Endothelial cell (in vitro differentiated cells): ENCODE measurements around the gene FXYD6. TPM values are rescaled to one million over a fixed set of nuclear protein-coding genes. Genes with fewer than 3 reads are reported as not detected.

Source experiments
- DNase-seq: peaks from one replicate; pipeline ENCODE4 v3.0.0; 2021; ENCODE audit warnings: low spot score
- H3K27ac Mint-ChIP-seq: one replicate; pipeline ENCODE4 v1.8.0; 2021; ENCODE audit warnings: mixed read lengths, inconsistent platforms; ENCODE audit not compliant: unreplicated experiment
- H3K27me3 Mint-ChIP-seq: one replicate; pipeline ENCODE4 v1.8.0; 2021; ENCODE audit warnings: mild to moderate bottlenecking, moderate library complexity, mixed read lengths, inconsistent platforms; ENCODE audit not compliant: unreplicated experiment
- H3K36me3 Mint-ChIP-seq: one replicate; pipeline ENCODE4 v1.8.0; 2021; ENCODE audit warnings: mild to moderate bottlenecking, low read depth, mixed read lengths, inconsistent platforms; ENCODE audit not compliant: unreplicated experiment
- H3K4me1 Mint-ChIP-seq: one replicate; pipeline ENCODE4 v1.8.0; 2021; ENCODE audit warnings: mild to moderate bottlenecking, mixed read lengths, inconsistent platforms; ENCODE audit not compliant: unreplicated experiment
- H3K4me3 Mint-ChIP-seq: one replicate; pipeline ENCODE4 v1.8.0; 2021; ENCODE audit warnings: mild to moderate bottlenecking, mixed read lengths, inconsistent platforms; ENCODE audit not compliant: unreplicated experiment
- H3K9me3 Mint-ChIP-seq: one replicate; pipeline ENCODE4 v1.8.0; 2021; ENCODE audit warnings: mixed read lengths, inconsistent platforms; ENCODE audit not compliant: unreplicated experiment
- total RNA-seq: library from RNA; stranded (reverse); fragmentation: NEBNext Ultra II Directional; extraction: Animal tissue kit (Norgen Biotek cat#: 25700); gene quantifications from one replicate; pipeline ENCODE4 v1.2.1, GENCODE V29; 2021; ENCODE audit not compliant: unreplicated experiment
- TF ChIP-seq, protein P1 (sequence below): fragments of 200-600 bp; sonication (generic); IDR thresholded peaks from one replicate; pipeline ENCODE4 v1.5.0; 2021; ENCODE audit warnings: antibody characterized with exemption; ENCODE audit not compliant: unreplicated experiment

FXYD6 gene
- total RNA-seq, 1 donor from 2014 or later: 18.1 TPM

- peaks cover 7% of the 10 kb centered on the region for H3K27me3 Mint-ChIP-seq
- peaks cover 3% of the 10 kb centered on the region for H3K4me1 Mint-ChIP-seq
- H3K36me3 Mint-ChIP-seq: peaks cover 4% of the 10 kb centered on the region
- peak; percentile 78 for DNase-seq
- TF ChIP-seq, protein P1, sequence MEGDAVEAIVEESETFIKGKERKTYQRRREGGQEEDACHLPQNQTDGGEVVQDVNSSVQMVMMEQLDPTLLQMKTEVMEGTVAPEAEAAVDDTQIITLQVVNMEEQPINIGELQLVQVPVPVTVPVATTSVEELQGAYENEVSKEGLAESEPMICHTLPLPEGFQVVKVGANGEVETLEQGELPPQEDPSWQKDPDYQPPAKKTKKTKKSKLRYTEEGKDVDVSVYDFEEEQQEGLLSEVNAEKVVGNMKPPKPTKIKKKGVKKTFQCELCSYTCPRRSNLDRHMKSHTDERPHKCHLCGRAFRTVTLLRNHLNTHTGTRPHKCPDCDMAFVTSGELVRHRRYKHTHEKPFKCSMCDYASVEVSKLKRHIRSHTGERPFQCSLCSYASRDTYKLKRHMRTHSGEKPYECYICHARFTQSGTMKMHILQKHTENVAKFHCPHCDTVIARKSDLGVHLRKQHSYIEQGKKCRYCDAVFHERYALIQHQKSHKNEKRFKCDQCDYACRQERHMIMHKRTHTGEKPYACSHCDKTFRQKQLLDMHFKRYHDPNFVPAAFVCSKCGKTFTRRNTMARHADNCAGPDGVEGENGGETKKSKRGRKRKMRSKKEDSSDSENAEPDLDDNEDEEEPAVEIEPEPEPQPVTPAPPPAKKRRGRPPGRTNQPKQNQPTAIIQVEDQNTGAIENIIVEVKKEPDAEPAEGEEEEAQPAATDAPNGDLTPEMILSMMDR: no peak
- H3K27ac Mint-ChIP-seq: peak overlapping the region; percentile 3
- no peaks in the 10 kb centered on the region for H3K9me3 Mint-ChIP-seq
- no peak overlapping the region for H3K4me3 Mint-ChIP-seq
Measured at GRCh38 chr11:117809236-117810055, 67.0 kb downstream of the FXYD6 start.

GRCh38 chr11:117808784-117809183 is 67.7 kb downstream of the FXYD6 start:
- Mint-ChIP-seq H3K27ac (no peak overlapping the region), H3K36me3 (peaks cover 4% of the 10 kb centered on the region), H3K27me3 (peaks cover 7% of the 10 kb centered on the region), H3K9me3 (no peaks in the 10 kb centered on the region), H3K4me1 (peaks cover 3% of the 10 kb centered on the region), H3K4me3 (no peak overlapping the region)
- TF ChIP-seq, protein P1: no peak
- DNase-seq: no peak

GRCh38 chr11:117807482-117808327 is 68.8 kb downstream of the FXYD6 start:
- DNase-seq: peak; percentile 73
- TF ChIP-seq, protein P1: peak; percentile 94
- no peak overlapping the region for H3K27ac Mint-ChIP-seq
- H3K36me3 Mint-ChIP-seq: peaks cover 4% of the 10 kb centered on the region
- peaks cover 7% of the 10 kb centered on the region for H3K27me3 Mint-ChIP-seq
- peaks cover 3% of the 10 kb centered on the region for H3K4me1 Mint-ChIP-seq
- H3K4me3 Mint-ChIP-seq: no peak overlapping the region
- no peaks in the 10 kb centered on the region for H3K9me3 Mint-ChIP-seq

GRCh38 chr11:117806846-117807245 is 69.6 kb downstream of the FXYD6 start:
- peaks cover 3% of the 10 kb centered on the region for H3K4me1 Mint-ChIP-seq
- TF ChIP-seq, protein P1: no peak
- no peak for DNase-seq
- no peak overlapping the region for H3K4me3 Mint-ChIP-seq
- H3K27me3 Mint-ChIP-seq: peaks cover 4% of the 10 kb centered on the region
- peaks cover 4% of the 10 kb centered on the region for H3K36me3 Mint-ChIP-seq
- H3K27ac Mint-ChIP-seq: no peak overlapping the region
- H3K9me3 Mint-ChIP-seq: no peaks in the 10 kb centered on the region
